Measurements from ENCODE around the gene SLC66A3.

The SLC66A3 gene

DNA sequence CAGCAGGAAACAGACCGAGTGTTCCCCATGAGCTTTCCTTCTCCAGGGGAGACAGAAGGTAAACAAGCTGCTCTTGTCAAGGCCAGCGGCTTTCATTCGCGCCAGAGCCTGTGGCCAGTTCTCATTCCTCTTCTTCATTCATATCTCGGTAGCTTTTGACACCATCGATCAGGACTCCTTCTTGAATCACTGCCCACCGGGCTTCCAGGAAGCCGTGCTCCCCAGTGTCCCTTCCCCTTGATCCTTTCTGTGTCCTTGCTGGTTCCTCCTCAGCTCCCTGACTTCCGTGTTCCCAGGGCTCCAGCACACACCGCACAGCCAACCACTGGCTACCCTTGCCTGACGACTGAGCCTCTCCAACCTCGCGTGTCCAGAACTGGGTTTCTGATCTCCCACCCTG lies 14.1 kb downstream of the SLC66A3 start:
- Mint-ChIP-seq H3K4me1 (peaks cover 6% of the 10 kb centered on the region), H3K27ac (peak overlapping the region; percentile 85), H3K27me3 (ENCODE audit: low read depth, poor library complexity) (no peaks in the 10 kb centered on the region), H3K4me3 (no peak overlapping the region), H3K36me3 (ENCODE audit: low read depth) (no peaks in the 10 kb centered on the region), H3K9me3 (no peaks in the 10 kb centered on the region)
- TF ChIP-seq, protein P1, sequence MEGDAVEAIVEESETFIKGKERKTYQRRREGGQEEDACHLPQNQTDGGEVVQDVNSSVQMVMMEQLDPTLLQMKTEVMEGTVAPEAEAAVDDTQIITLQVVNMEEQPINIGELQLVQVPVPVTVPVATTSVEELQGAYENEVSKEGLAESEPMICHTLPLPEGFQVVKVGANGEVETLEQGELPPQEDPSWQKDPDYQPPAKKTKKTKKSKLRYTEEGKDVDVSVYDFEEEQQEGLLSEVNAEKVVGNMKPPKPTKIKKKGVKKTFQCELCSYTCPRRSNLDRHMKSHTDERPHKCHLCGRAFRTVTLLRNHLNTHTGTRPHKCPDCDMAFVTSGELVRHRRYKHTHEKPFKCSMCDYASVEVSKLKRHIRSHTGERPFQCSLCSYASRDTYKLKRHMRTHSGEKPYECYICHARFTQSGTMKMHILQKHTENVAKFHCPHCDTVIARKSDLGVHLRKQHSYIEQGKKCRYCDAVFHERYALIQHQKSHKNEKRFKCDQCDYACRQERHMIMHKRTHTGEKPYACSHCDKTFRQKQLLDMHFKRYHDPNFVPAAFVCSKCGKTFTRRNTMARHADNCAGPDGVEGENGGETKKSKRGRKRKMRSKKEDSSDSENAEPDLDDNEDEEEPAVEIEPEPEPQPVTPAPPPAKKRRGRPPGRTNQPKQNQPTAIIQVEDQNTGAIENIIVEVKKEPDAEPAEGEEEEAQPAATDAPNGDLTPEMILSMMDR (IDR thresholded peaks at IDR 0.05), result no peak
- DNase-seq, result no peak

GRCh38 chr2:11174222-11174621 lies 19.0 kb downstream of the SLC66A3 start:
- no peaks in the 10 kb centered on the region for H3K9me3 Mint-ChIP-seq
- peaks cover 3% of the 10 kb centered on the region for H3K4me1 Mint-ChIP-seq
- no peak for DNase-seq
- H3K4me3 Mint-ChIP-seq, result no peak overlapping the region
- peaks cover 4% of the 10 kb centered on the region for H3K27me3 Mint-ChIP-seq (ENCODE audit: low read depth, poor library complexity)
- TF ChIP-seq, protein P1 (IDR thresholded peaks at IDR 0.05), result no peak
- H3K27ac Mint-ChIP-seq, result peak overlapping the region; percentile 36
- peaks cover 13% of the 10 kb centered on the region for H3K36me3 Mint-ChIP-seq (ENCODE audit: low read depth)

- peaks cover 4% of the 10 kb centered on the region for H3K27me3 Mint-ChIP-seq (ENCODE audit: low read depth, poor library complexity)
- H3K9me3 Mint-ChIP-seq, result no peaks in the 10 kb centered on the region
- TF ChIP-seq, protein P1 (IDR thresholded peaks at IDR 0.05), result no peak
- no peak overlapping the region for H3K4me3 Mint-ChIP-seq
- peak overlapping the region; percentile 43 for H3K27ac Mint-ChIP-seq
- H3K36me3 Mint-ChIP-seq (ENCODE audit: low read depth), result peaks cover 14% of the 10 kb centered on the region
- no peak for DNase-seq
- no peaks in the 10 kb centered on the region for H3K4me1 Mint-ChIP-seq
These were observed 20.1 kb downstream of the SLC66A3 start for GRCh38 chr2:11175293-11175795.

DNA sequence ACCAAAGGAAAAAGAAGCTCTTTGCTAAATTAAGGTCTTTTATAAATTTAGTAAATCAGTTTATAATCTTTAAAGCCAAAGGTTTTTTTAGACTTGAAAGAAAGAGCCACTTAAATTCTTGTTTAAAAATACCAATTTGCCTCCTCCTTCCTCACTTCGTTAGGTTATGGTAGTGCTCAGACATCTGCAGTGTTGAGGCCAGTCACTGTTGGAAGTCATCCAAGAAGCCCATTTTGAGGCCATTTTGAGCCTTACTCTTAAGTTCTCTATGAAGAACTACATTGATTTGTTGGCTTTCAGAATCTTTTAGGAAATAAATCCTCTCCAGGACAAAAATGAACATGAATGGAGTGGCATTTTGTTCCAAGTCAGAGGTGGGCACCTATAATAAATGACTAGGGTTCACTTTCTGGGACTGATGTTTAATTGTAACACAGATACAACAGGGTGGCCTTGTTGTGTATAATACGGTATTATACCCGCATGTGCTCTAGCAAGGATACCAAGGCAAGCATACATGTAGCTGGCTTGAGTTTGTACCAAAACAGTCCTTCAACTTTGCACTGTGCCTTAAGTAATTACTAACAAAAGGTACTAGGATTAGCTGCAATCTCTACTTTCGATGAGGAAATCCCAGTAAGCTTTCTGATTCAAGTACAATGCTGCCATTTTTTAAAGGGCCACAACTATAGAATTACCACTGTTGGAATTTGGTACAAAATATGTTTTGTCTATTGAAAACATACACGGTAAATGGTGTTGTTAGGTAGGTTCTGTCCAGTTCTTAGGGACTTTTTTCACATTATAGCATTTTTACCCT lies 22.8 kb downstream of the SLC66A3 start:
- Mint-ChIP-seq H3K4me1 (no peaks in the 10 kb centered on the region), H3K27me3 (ENCODE audit: low read depth, poor library complexity) (peaks cover 4% of the 10 kb centered on the region), H3K27ac (no peak overlapping the region), H3K9me3 (no peaks in the 10 kb centered on the region), H3K4me3 (no peak overlapping the region), H3K36me3 (ENCODE audit: low read depth) (peaks cover 29% of the 10 kb centered on the region)
- no peak for DNase-seq
- TF ChIP-seq, protein P1 (IDR thresholded peaks at IDR 0.05), result no peak

- H3K9me3 Mint-ChIP-seq, result no peaks in the 10 kb centered on the region
- no peak for DNase-seq
- TF ChIP-seq, protein P1 (IDR thresholded peaks at IDR 0.05), result no peak
- no peaks in the 10 kb centered on the region for H3K4me1 Mint-ChIP-seq
- peaks cover 4% of the 10 kb centered on the region for H3K27me3 Mint-ChIP-seq (ENCODE audit: low read depth, poor library complexity)
- H3K4me3 Mint-ChIP-seq, result no peak overlapping the region
- H3K27ac Mint-ChIP-seq, result peak overlapping the region; percentile 18
- H3K36me3 Mint-ChIP-seq (ENCODE audit: low read depth), result peaks cover 31% of the 10 kb centered on the region
These were observed 23.9 kb downstream of the SLC66A3 start for GRCh38 chr2:11179196-11179595.

GRCh38 chr2:11179899-11180298 lies 24.6 kb downstream of the SLC66A3 start:
- TF ChIP-seq, protein P1 (IDR thresholded peaks at IDR 0.05), result no peak
- H3K9me3 Mint-ChIP-seq, result no peaks in the 10 kb centered on the region
- H3K27ac Mint-ChIP-seq, result no peak overlapping the region

More at GRCh38 chr2:11179899-11180298, 24.6 kb downstream of the SLC66A3 start:
- H3K4me3 Mint-ChIP-seq, result no peak overlapping the region
- no peaks in the 10 kb centered on the region for H3K4me1 Mint-ChIP-seq
- H3K36me3 Mint-ChIP-seq (ENCODE audit: low read depth), result peaks cover 31% of the 10 kb centered on the region
- H3K27me3 Mint-ChIP-seq (ENCODE audit: low read depth, poor library complexity), result peaks cover 4% of the 10 kb centered on the region
- no peak for DNase-seq
